ENCODE measurements around the gene RAB10.
"Not testable (repeated sequence)": the region's sequence is repeated elsewhere in the genome, so short reads cannot be mapped to it uniquely, and the experiment has no call there.

RAB10 gene

GRCh38 chr2:26064846-26065245 lies 31.0 kb downstream of the RAB10 start:
- no peak for DNase-seq

DNA sequence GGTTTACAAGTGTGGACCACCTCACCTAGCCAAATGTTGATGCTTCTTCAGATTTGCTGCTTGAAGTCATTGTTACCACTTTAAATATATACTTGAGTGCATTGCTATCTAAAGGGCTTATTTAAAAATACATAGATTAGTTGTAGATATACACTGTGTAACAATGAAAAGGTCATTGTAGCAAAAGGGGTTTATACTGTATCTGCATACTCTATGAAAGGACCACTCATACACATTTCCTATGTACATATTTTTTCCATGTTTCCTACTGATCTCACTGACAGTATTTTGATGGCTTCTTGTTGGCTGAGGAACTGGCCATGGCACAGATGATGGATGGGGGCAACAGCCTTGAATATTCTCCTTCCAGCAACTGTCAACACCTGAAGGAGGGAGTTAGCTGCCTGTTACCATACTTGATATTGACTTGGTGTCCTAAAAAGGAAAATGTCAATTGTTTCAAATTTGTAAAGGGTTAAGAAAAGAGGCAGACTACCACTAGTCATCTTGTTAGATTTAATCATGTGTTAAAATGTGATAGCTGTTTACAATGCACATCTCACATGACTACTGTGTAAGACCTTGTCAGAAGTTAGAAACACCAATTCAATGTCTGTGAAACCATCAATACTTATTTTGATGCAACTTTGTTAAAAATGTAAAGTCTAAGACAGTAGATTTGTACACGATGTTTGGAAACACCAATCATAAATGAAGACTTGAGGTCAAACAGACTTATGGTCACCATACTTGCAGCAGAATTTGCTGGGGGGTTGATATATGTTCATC lies 33.5 kb downstream of the RAB10 start:
- no peak for DNase-seq

DNA sequence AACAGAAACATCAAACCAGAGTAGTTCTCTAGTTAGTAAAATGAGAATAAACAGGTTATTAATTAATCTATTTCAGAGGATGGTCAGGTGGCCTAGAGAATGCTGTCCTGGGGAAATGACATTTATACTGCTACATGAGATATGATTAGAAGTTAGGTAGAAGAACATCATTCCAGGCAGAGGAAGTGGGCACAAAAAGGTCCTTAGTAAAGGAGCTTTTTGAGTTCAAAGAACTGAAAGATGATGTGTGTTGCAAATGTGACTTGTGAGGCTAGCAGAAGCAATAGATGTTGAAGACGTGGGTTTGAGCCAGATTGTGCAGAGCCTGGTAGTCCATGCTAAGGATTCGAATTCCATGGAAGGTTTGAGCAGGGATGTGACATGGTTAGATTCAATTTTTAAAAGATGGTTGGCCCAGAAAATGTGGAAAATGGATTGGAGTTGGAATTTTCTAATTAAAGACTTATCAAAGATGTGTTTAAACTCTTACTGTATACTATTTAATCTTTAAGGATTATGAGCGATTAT lies 34.2 kb downstream of the RAB10 start:
- no peak for DNase-seq

- DNase-seq: no peak
Measured at GRCh38 chr2:26068602-26069298, 34.9 kb downstream of the RAB10 start.

DNA sequence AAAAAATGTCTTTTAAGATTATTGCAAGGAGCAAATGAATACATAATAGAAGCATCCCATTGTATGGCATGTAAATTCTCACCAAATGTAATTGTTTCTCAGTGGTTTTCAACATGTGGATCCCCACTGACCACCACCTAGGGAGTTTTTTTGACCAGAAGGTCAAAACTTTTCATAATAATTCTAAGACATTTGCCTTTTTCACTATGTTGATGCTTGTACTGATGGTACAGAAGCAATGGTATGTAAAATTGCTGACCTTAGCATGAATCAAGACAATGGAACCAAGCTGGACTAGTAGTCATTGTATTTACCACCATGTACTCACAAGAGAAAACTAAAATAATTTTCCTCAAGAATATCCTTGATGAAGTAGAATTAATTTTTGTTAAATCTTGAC lies 36.8 kb downstream of the RAB10 start:
- no peak for DNase-seq

DNA sequence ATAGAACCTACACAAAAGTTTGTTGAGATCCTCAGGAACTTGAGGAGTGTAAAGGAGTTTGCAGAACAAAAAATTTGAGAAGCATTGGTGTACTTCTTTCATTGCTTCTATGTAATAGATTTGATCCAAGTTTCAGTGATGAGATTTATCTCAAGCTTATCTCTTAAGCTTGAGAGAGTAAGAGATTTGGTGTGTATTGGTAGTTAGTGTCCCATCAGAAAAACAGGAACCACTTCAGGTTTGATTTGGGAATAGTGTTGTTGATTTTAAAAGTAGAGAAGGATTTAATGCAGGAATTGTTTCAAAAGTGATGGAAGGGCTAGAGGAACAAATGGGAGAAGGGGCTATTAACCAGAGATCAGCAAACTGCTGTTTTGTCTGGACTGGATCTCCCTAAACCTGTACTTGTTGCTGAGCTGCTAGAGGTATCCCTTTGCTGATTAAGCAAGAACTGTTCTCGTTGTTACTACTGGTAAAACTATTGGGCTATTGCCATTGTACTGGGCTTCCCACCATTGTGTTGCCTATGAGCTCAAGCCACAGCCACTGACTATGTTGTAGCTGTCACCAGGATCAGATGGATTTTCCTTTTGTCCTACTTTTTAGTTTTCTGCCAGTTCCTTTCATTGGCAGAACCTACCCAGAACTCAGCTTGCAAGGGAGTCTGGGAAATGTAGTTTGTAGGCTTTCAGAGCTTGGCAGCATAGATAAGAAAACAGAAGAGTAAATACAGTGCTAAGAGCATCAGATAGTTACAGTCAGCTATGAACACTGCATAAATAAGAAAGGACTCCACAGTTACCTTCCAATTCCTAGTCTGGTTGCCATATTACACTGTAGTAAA lies 39.3 kb downstream of the RAB10 start:
- DNase-seq: no peak

DNA sequence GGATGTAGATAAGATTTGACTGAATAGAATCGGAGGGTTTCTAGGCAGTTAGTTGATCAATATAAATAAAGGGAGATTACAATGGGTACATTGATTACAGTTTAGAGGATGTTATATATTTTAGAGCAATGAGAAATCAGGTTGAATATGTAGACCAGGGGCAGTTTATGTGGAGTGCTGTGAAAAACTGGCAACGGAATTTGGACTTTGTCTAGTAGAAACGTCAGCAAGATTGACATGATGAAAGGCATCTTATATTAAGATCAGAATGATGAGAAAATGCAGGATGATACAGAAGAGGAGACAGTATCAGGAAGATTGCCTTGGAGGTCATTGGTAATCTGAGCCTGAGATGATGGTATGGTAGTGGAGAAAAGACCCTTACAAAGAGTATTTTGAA lies 39.9 kb downstream of the RAB10 start:
- DNase-seq: no peak

DNA sequence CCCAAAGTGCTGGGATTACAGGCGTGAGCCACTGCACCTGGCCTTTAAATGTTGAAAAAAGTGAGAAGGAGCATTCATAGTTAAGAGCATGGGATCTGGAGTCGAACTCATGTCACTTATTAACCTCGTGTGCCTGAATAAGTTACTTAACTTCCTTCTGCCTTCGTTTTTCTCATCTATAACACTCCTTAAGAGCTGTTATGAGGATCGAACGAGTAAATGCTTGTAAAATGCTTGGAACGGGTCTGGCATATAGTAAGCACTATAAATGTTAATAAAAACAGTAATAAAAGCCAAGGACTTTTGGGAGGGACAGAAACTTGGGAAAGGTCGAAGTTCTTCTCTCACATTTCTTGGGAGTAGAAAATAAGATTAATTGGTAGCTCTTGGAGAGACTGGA lies 40.8 kb downstream of the RAB10 start:
- DNase-seq: no peak

GRCh38 chr2:26075173-26075572 lies 41.3 kb downstream of the RAB10 start:
- DNase-seq: no peak

- DNase-seq: peak; percentile 26
Measured at GRCh38 chr2:26076001-26076587, 42.2 kb downstream of the RAB10 start.

DNA sequence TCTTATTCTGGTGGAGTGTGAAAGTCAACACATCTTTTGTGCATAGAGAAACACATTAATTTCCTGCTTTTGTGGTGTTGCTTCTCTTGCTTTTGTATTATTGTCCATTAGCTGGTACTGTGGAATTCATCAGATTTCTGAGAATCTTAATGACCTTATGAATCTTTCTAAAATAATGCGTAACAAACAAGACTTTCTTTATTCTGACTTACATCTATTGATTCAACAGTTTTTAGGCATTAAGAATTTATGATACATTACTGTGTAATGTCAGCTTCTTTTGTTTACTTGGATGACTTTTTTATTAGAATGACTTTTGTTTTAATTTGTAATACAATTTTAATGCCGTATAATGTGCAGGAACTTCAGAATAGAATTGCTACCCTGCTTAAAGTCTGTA lies 43.4 kb downstream of the RAB10 start:
- DNase-seq: no peak

- DNase-seq: no peak
Measured at GRCh38 chr2:26078939-26079338, 45.1 kb downstream of the RAB10 start.

DNA sequence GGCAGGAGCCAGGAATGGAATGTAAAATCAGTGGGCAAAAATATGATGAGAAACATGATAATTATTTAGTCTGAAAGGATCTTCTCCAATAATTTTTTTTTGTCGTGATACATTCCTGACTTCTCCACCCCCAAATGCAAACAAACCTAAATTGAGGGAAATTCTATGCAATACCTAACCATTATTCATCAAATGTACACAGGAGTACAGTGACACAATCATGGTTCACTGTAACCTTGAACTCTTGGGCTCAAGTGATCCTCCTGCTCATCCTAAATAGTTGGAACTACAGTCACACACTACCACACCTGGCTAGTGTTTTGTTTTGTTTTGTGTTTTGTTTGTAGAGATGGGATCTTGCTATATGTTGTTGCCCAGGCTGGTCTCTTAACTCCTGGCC lies 46.5 kb downstream of the RAB10 start:
- DNase-seq: no peak

GRCh38 chr2:26080925-26081324 lies 47.0 kb downstream of the RAB10 start:
- not testable (repeated sequence) for DNase-seq

DNA sequence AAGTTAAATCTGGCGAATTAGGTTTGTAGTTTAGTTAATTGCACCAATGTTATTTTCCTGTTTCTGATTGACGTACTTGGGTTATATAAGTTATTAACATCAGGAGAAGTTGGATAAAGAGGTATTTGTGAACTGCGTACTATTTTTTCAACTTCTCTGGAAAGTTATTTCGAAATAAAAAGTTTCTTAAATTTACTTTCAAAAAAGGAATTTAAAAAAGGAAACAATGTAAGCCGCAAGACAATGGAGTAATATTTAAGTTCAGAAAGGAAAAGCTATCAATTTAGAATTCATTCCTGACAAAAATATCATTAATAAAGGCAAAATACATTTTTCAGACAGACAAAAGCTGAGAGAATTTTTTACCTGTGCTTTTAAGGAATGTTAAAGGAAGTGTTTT lies 47.7 kb downstream of the RAB10 start:
- DNase-seq: no peak

DNA sequence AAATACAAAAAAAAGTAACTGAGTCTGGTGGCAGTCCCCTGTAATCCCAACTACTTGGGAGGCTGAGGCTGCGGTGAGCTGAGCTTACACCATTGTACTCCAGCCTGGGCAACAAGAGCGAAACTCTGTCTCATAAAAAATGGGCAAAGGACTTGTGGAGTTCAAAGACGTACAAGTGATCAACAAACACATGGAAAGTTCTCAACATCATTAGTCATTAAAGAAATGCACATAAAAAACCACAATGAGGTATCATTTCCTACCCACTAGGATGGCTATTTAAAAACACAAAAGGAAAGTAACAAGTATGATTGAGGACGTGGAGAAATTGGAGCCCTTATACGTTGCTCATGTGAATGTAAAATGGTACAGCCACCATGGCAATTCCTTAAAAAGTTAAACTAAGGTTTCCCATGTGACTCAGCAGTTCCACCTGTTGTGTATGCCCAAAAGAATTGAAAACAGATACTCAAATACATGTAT lies 52.3 kb downstream of the RAB10 start:
- DNase-seq: no peak

DNA sequence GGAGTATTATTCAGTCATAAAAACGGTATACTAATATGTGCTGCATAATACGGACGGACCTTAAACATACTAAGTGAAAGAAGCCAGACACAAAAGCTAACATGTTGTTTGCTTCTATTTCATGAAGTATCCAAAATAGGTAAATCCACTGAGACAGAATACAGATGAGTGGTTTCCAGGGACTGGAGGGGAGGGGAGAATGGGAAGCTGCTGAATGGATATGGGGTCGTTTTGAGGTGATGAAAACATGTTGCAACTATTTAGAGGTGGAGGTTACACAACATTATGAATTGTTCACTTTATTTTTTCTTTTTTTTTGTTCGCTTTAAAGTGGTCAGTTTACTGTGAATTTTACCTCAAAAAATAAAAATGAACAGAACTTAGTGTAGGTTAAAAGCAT lies 52.9 kb downstream of the RAB10 start:
- no peak for DNase-seq

DNA sequence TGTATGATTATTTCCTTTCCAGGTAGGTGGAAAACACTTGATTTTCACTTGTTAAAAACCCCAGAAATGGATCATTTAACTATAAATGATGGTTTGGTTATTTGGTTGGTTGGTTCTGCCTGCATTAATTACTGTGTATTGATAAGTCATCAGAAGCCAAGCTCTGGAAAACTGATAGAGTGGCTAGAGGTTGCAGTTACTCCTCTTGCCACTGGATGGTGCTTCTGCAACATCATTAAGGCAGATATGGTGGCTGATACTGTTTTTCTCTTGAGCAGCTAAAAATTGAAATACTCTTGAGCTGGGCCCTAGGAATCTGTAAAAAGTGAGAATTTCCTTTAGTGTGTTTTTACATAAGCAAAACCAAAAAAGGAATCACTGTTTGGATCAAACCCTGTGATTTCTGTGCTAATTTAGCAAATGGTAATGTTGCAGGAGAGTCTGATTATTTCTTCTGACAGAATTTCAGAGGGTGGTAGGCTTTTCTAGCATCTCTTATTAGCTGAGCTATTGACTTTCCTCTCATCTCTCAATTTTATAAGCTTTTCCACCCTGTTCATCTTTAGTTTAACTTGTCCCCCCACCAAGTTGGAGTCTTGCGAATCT lies 54.3 kb downstream of the RAB10 start:
- DNase-seq: no peak

- not testable (repeated sequence) for DNase-seq
Measured at GRCh38 chr2:26088931-26089330, 55.0 kb downstream of the RAB10 start.

DNA sequence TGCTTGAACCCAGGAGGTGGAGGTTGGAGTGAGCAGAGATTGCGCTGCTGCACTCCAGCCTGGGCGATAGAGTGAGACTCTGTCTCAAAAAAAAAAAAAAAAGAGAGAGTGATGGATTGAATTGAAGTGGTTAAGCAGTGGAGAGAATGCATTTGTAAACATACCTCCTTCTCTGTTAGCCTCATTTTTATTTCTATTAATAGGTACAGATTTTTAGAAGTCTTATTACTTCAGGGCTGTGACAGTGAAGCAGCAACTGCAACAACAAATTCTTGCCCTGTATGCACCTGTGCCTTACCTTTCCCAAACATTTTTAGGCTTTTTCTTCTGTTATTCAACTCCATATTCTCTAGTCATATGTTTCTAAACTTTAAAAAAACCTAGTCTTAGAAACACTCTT lies 55.5 kb downstream of the RAB10 start:
- no peak for DNase-seq

DNA sequence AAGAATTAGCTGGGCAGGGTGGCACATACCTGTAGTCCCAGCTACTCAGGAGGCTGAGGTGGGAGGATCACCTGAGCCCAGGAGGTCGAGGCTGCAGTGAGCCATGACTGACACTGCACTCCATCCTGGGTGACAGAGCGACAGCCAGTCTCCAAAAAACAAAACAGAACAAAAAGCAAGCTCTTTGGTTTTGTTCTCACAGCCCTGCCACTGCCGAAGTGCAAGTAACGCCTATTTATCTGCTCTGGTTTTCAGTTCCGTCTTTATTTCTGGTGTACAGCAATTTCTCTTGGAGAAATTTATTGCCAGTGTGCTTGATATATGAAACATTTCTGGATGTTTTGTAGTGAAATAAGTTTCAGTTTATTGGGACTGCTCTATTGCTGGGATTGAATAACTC lies 61.9 kb downstream of the RAB10 start:
- no peak for DNase-seq

DNA sequence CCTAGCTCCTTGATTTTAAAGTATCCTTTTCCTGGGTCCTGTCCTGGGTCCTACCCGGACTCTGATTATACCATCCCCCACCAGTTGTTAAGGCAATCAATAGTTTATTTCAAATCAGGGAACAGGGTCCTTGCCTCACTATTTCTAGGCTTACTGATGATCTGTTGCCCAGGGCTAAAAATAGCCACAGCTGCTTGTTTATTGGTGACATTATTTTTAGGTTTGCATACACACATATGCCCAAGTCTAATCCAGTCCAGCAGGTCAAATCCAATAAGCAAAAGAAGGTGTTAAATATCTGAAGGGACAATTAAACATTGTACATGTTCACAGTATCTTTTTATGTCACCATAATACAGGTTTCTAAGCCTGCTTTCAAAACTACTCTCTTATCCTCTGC lies 66.0 kb downstream of the RAB10 start:
- no peak for DNase-seq

Data from NCI-H510A treated with DMSO at 0.1 percent for 48 hours (cell line).